ENCODE data around the gene FSHR.

The FSHR gene

GRCh38 chr2:48961009-48961408 is 193.3 kb downstream of the FSHR start:
- DNase-seq (ENCODE audit: extremely low read depth, low read depth) = no peak
- TF ChIP-seq CTCF (IDR thresholded peaks at IDR 0.05; ENCODE audit: low read depth, low read length) = no peak

- no peak for DNase-seq (ENCODE audit: extremely low read depth, low read depth)
- TF ChIP-seq CTCF (IDR thresholded peaks at IDR 0.05; ENCODE audit: low read depth, low read length) = no peak
Measured at GRCh38 chr2:48954935-48955334, 199.4 kb downstream of the FSHR start.

- TF ChIP-seq CTCF (IDR thresholded peaks at IDR 0.05; ENCODE audit: low read depth, low read length) = no peak
- DNase-seq (ENCODE audit: extremely low read depth, low read depth) = no peak
Measured at GRCh38 chr2:48954311-48954710, 200.0 kb downstream of the FSHR start.

- TF ChIP-seq CTCF (IDR thresholded peaks at IDR 0.05; ENCODE audit: low read depth, low read length) = no peak
- no peak for DNase-seq (ENCODE audit: extremely low read depth, low read depth)
Measured at GRCh38 chr2:48952614-48953013, 201.7 kb downstream of the FSHR start.

- TF ChIP-seq CTCF (IDR thresholded peaks at IDR 0.05; ENCODE audit: low read depth, low read length) = no peak
- DNase-seq (ENCODE audit: extremely low read depth, low read depth) = no peak
Measured at GRCh38 chr2:48952143-48952542, 202.2 kb downstream of the FSHR start.

GRCh38 chr2:48948400-48949125 is 205.8 kb downstream of the FSHR start:
- no peak for DNase-seq (ENCODE audit: extremely low read depth, low read depth)
- TF ChIP-seq CTCF (IDR thresholded peaks at IDR 0.05; ENCODE audit: low read depth, low read length) = no peak

GRCh38 chr2:48946449-48947048 is 207.8 kb downstream of the FSHR start:
- no peak for DNase-seq (ENCODE audit: extremely low read depth, low read depth)
- peak; percentile 71 for TF ChIP-seq CTCF (IDR thresholded peaks at IDR 0.05; ENCODE audit: low read depth, low read length)
